Memory B cell (primary cell): ENCODE data around the gene SLC16A4.
"Not testable (repeated sequence)": the region's sequence is repeated elsewhere in the genome, so short reads cannot be mapped to it uniquely, and the experiment has no call there.

Experiments
- ATAC-seq: fragments of 150-1000 bp; cut with Tn5 transposase; 2 replicates; pipeline ENCODE4 v1.10.0; 2021; ENCODE audit warnings: low read depth, mild to moderate bottlenecking, moderate library complexity
- DNase-seq, 2 donors: peaks; one replicate each; pipeline ENCODE4 v3.0.0; 2022; ENCODE audit warnings: low spot score in 2 of 2
- H3K27ac Mint-ChIP-seq: one replicate; pipeline ENCODE4 v1.8.0; 2022; ENCODE audit warnings: mild to moderate bottlenecking, moderate library complexity, mixed read lengths
- H3K27me3 Mint-ChIP-seq: one replicate; pipeline ENCODE4 v1.8.0; 2022; ENCODE audit warnings: mixed read lengths
- H3K36me3 Mint-ChIP-seq: one replicate; pipeline ENCODE4 v1.8.0; 2022; ENCODE audit warnings: mild to moderate bottlenecking, mixed read lengths
- H3K4me1 Mint-ChIP-seq: one replicate; pipeline ENCODE4 v1.8.0; 2022; ENCODE audit warnings: mixed read lengths
- H3K4me3 Mint-ChIP-seq: one replicate; pipeline ENCODE4 v1.8.0; 2022; ENCODE audit warnings: mild to moderate bottlenecking, moderate library complexity, mixed read lengths
- H3K9me3 Mint-ChIP-seq: one replicate; pipeline ENCODE4 v1.8.0; 2022; ENCODE audit warnings: mixed read lengths

The SLC16A4 gene

GRCh38 chr1:110390692-110391245, at the start of gene SLC16A4:
Gene SLC16A4, minus strand, starts transcription at chr1:110391026. Its CDS starts 1,703 bp downstream, at chr1:110389323.
- H3K36me3 Mint-ChIP-seq, result peaks cover 7% of the 10 kb centered on the region
- ATAC-seq (no peak), DNase-seq (no peak)
- no peaks in the 10 kb centered on the region for H3K9me3 Mint-ChIP-seq
- peak within 1 kb of the TSS; percentile 55 for H3K27ac Mint-ChIP-seq
- peaks cover 32% of the 10 kb centered on the region for H3K4me1 Mint-ChIP-seq
- H3K4me3 Mint-ChIP-seq, result peak within 1 kb of the TSS; percentile 59
- H3K27me3 Mint-ChIP-seq, result no peaks in the 10 kb centered on the region

DNA sequence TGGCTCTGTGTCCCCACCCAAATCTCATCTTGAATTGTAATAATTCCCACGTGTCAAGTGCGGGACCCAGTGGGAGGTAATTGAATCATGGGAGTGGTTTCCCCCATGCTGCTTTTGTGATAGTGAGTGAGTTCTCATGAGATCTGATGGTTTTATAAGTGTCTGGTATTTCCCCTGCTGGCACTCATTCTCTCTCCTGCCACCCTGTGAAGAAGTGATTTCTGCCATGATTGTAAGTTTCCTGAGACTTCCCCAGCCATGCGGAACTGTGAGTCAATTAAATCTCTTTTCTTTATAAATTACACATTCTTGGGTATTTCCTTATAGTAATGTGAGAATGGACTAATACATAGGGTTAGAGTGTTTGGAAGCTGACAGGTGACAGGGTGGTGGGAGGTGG, 49.0 kb upstream of the SLC16A4 start:
- H3K27me3 Mint-ChIP-seq, DNase-seq, H3K9me3 Mint-ChIP-seq, H3K27ac Mint-ChIP-seq, H3K4me3 Mint-ChIP-seq, H3K4me1 Mint-ChIP-seq, ATAC-seq, H3K36me3 Mint-ChIP-seq: not testable (repeated sequence)

- H3K4me3 Mint-ChIP-seq, result no peak overlapping the region
- H3K27me3 Mint-ChIP-seq, result peaks cover 7% of the 10 kb centered on the region
- H3K4me1 Mint-ChIP-seq, result no peaks in the 10 kb centered on the region
- ATAC-seq (no peak), DNase-seq (no peak)
- H3K27ac Mint-ChIP-seq, result no peak overlapping the region
- H3K9me3 Mint-ChIP-seq, result no peaks in the 10 kb centered on the region
- H3K36me3 Mint-ChIP-seq, result no peaks in the 10 kb centered on the region
Observed at GRCh38 chr1:110438893-110439292, 48.1 kb upstream of the SLC16A4 start.

GRCh38 chr1:110437645-110438299, 46.9 kb upstream of the SLC16A4 start:
- H3K4me3 Mint-ChIP-seq, DNase-seq, ATAC-seq, H3K9me3 Mint-ChIP-seq, H3K36me3 Mint-ChIP-seq, H3K27ac Mint-ChIP-seq, H3K4me1 Mint-ChIP-seq, H3K27me3 Mint-ChIP-seq: not testable (repeated sequence)

DNA sequence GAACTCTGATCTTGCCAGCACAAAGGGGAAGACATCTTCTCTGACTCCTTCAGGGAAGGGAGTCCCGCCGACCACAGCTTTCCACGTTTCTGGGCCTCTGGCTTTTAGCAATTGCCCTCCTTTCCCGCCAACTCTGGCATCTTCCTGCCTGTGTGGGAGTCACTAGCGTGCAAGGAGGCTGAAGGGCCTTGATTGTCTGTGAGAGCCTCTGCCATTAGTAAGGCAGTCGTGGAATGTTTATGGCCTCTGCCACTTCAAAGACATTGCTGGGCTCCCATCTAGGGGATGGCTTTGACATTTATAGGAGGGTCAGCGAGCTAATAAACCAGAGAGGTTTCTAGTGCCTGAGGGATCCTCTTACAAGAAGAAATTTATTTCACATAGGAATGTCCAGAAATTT, 45.8 kb upstream of the SLC16A4 start:
- ATAC-seq (no peak), DNase-seq (no peak)
- Mint-ChIP-seq H3K27ac (no peak overlapping the region), H3K4me1 (no peaks in the 10 kb centered on the region), H3K36me3 (no peaks in the 10 kb centered on the region), H3K27me3 (peaks cover 5% of the 10 kb centered on the region), H3K9me3 (no peaks in the 10 kb centered on the region), H3K4me3 (no peak overlapping the region)

GRCh38 chr1:110434946-110435345, 44.1 kb upstream of the SLC16A4 start:
- Mint-ChIP-seq H3K9me3 (no peaks in the 10 kb centered on the region), H3K27ac (no peak overlapping the region)

DNA sequence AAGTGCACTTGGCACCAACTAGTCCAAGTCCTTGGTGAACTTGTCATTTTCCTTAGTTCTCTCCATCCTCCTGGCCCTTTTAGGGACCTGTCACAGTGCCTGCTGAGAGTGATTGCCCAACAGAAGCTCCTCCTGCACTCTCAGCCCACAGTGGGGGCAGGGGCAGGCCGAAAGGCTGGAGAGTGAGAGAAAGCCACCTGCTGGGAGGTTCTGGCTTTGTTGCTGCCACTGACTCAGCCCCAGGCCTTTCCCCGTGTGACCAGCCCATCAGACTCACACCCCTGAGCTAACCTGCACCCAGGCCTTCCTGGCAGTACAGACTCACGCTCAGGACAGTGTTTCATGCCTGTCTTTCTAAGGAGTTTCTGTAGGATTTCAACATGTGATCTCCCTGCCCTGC, 43.0 kb upstream of the SLC16A4 start:
- no peak overlapping the region for H3K27ac Mint-ChIP-seq
- no peak for ATAC-seq
- DNase-seq, result no peak
- H3K4me3 Mint-ChIP-seq, result no peak overlapping the region
- H3K4me1 Mint-ChIP-seq, result peaks cover 3% of the 10 kb centered on the region
- no peaks in the 10 kb centered on the region for H3K36me3 Mint-ChIP-seq
- H3K27me3 Mint-ChIP-seq, result peaks cover 10% of the 10 kb centered on the region
- H3K9me3 Mint-ChIP-seq, result no peaks in the 10 kb centered on the region

More at GRCh38 chr1:110434946-110435345, 44.1 kb upstream of the SLC16A4 start:
- no peak overlapping the region for H3K4me3 Mint-ChIP-seq
- no peaks in the 10 kb centered on the region for H3K36me3 Mint-ChIP-seq
- ATAC-seq, result no peak
- no peak for DNase-seq
- H3K27me3 Mint-ChIP-seq, result peaks cover 15% of the 10 kb centered on the region
- H3K4me1 Mint-ChIP-seq, result peaks cover 3% of the 10 kb centered on the region

DNA sequence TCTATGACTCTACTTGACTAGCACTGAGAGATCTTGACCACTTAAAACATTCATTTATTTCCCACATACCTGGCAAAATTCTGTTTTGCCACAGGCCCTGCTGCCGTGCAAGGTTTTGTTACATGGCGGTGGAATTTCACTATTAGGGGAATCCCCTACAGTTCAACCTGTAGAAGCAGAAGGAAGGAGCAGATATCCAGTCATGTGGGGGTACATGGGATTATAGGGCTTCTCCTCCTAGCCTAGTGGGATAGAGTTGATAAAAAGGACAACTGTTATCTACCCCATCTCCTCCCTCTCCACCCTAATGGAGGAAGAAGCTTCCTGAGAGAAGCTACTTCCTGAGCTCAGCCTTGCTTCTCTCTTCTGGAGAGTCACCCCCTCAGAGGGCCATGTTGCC, 42.4 kb upstream of the SLC16A4 start:
- Mint-ChIP-seq H3K9me3 (no peaks in the 10 kb centered on the region), H3K27me3 (peaks cover 10% of the 10 kb centered on the region), H3K36me3 (no peaks in the 10 kb centered on the region), H3K4me3 (no peak overlapping the region), H3K27ac (no peak overlapping the region), H3K4me1 (peaks cover 3% of the 10 kb centered on the region)
- DNase-seq (no peak), ATAC-seq (no peak)

DNA sequence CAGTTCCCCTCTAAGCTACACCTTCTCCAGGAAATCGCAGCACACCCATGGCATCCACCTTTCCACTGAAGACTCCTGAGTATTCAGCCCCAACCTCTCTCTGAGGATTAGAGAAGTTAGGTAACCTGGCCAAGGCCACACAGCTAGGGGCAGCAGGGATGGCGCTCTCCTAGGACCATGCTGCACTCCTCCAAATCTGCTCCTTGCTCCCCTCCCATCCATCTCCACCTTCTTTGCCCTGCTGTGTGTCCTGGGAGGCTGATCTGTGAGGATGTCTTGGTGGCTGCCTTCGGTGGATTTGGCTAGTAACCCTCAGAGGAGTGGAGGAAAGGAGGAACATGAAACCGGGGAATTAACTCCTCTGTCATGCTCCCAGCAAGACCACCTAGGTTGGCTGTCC, 40.1 kb upstream of the SLC16A4 start:
- no peak for DNase-seq
- peaks cover 10% of the 10 kb centered on the region for H3K27me3 Mint-ChIP-seq
- peaks cover 3% of the 10 kb centered on the region for H3K4me1 Mint-ChIP-seq
- no peak for ATAC-seq
- no peak overlapping the region for H3K27ac Mint-ChIP-seq
- no peak overlapping the region for H3K4me3 Mint-ChIP-seq
- H3K36me3 Mint-ChIP-seq, result no peaks in the 10 kb centered on the region
- H3K9me3 Mint-ChIP-seq, result no peaks in the 10 kb centered on the region

- Mint-ChIP-seq H3K36me3 (no peaks in the 10 kb centered on the region), H3K27me3 (peaks cover 10% of the 10 kb centered on the region), H3K4me3 (no peak overlapping the region), H3K4me1 (peaks cover 3% of the 10 kb centered on the region), H3K9me3 (no peaks in the 10 kb centered on the region), H3K27ac (no peak overlapping the region)
- no peak for ATAC-seq
- DNase-seq, result no peak
Observed at GRCh38 chr1:110430366-110430765, 39.5 kb upstream of the SLC16A4 start.

DNA sequence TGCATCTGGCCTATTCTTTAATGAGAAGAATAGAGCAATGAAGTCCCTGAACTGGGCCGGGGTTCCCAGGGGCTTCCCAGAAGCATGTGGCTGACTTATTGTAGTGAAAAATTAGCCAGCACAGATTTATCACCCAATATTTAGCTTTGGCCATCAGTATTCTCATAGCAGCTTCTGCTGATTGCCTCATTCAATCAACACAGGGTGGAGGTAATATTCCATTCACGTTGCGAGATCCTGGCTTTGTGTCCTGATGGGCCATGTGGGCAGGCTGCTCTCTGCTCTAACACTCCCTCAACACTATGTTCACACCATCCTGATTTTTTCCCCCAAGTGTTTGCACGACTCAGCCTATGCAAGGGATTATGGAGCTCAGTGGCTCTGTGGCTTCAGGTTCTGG, 38.1 kb upstream of the SLC16A4 start:
- Mint-ChIP-seq H3K36me3 (no peaks in the 10 kb centered on the region), H3K9me3 (no peaks in the 10 kb centered on the region), H3K27ac (no peak overlapping the region), H3K4me1 (peaks cover 3% of the 10 kb centered on the region), H3K27me3 (peaks cover 11% of the 10 kb centered on the region), H3K4me3 (no peak overlapping the region)
- ATAC-seq, result no peak
- no peak for DNase-seq

DNA sequence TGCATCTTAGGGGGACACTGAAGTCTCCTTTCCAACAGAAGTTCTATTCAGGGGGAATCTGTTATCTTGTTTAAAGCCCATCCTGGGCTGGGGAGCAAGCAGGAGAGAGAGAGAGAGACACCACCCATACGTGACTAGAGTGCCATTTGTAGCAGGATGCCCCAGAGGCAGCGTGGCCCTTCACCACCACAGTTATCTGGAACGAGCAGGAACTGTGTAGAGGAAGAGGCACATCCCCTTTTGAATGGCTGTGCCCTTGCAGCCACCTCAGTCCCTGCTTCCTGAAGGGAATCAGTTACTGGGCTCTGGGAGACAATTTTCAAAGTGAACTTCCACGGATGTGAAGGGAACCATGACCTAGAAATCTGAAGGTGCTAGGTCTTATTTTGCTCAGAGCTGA, 36.0 kb upstream of the SLC16A4 start:
- Mint-ChIP-seq H3K27ac (no peak overlapping the region), H3K9me3 (no peaks in the 10 kb centered on the region), H3K27me3 (peaks cover 14% of the 10 kb centered on the region), H3K4me1 (peaks cover 3% of the 10 kb centered on the region), H3K36me3 (peaks cover 1% of the 10 kb centered on the region), H3K4me3 (no peak overlapping the region)
- DNase-seq (no peak), ATAC-seq (no peak)

- Mint-ChIP-seq H3K27ac (no peak overlapping the region), H3K36me3 (peaks cover 8% of the 10 kb centered on the region), H3K27me3 (peaks cover 9% of the 10 kb centered on the region), H3K4me1 (no peaks in the 10 kb centered on the region), H3K9me3 (peaks cover 3% of the 10 kb centered on the region), H3K4me3 (no peak overlapping the region)
- DNase-seq (no peak), ATAC-seq (no peak)
Observed at GRCh38 chr1:110425612-110426152, 34.9 kb upstream of the SLC16A4 start.

- DNase-seq, result no peak
- ATAC-seq, result no peak
- Mint-ChIP-seq H3K27ac (no peak overlapping the region), H3K4me3 (no peak overlapping the region), H3K27me3 (peaks cover 4% of the 10 kb centered on the region), H3K36me3 (peaks cover 8% of the 10 kb centered on the region), H3K4me1 (no peaks in the 10 kb centered on the region), H3K9me3 (peaks cover 3% of the 10 kb centered on the region)
Observed at GRCh38 chr1:110424699-110425611, 34.1 kb upstream of the SLC16A4 start.
